ENCODE results near the gene GFOD2. TPM values are rescaled to one million over a fixed set of nuclear protein-coding genes. Genes with fewer than 3 reads are reported as not detected.

The GFOD2 gene
- total RNA-seq (2014; rRNA removed; shearing (Covaris generic)) (13.2 and 16.2 TPM in 2 replicates), total RNA-seq (2022) (18.0 and 18.5 TPM in 2 replicates), Bru-seq, nascent RNA (percentile 57 among the genes with signal in this experiment), BruChase-seq, experiment 1, labeled RNA remaining after a 6-hour chase (percentile 63 among the genes with signal in this experiment), BruChase-seq, experiment 2, labeled RNA remaining after a 2-hour chase (percentile 61 among the genes with signal in this experiment)
- long read RNA-seq, transcript GFOD2-201 (3 exons, 2,126 nt) = major isoform, 9 of 15 reads
- long read RNA-seq, partial matches to known transcripts = 0 of 15 reads
- long read RNA-seq, other reads (novel, unspliced or antisense) = 5 of 15 reads

GRCh38 chr16:67719048-67719777 is at the start of gene GFOD2:
Gene GFOD2 (minus strand): TSS chr16:67719316. CDS start chr16:67685715, 33,601 bp downstream.
- ChIA-PET POLR2A (interaction anchor here (0.6 to 2.1 kb wide), 11 partner anchors 9 to 321 kb away, joined by 3 to 10 read pairs (median 4); partner anchors contain the start of genes ACD, RANBP10 and TSNAXIP1), CTCF (ENCODE audit: unreplicated experiment) (interaction anchor here (0.7 to 1.5 kb wide), 2 partner anchors 198 to 210 kb away, joined by 3 read pairs; no protein-coding TSS in a partner anchor)
- Histone ChIP-seq H2AFZ (ENCODE audit: low read length) (peak within 1 kb of the TSS; percentile 67), H3K9me2 (ENCODE audit: insufficient read depth, low read length) (no peaks in the 10 kb centered on the region), H3K36me3 (ENCODE audit: insufficient read depth, low read length) (peaks cover 24% of the 10 kb centered on the region), H4K20me1 (ENCODE audit: insufficient read depth, low read length) (no peaks in the 10 kb centered on the region), H3K79me2 (ENCODE audit: insufficient read depth, low read depth, low read length) (peaks cover 30% of the 10 kb centered on the region), H3K4me2 (ENCODE audit: low read length) (peak within 1 kb of the TSS; percentile 94), H3K27ac (ENCODE audit: low read depth, low read length, poor library complexity, severe bottlenecking) (peak within 1 kb of the TSS; percentile 63), H3K4me1 (ENCODE audit: insufficient read depth, low read length, poor library complexity, severe bottlenecking) (peaks cover 37% of the 10 kb centered on the region), H3K9me3 (ENCODE audit: low read length) (no peaks in the 10 kb centered on the region), H3K4me3 (ENCODE audit: low read depth, low read length, poor library complexity, severe bottlenecking) (peak within 1 kb of the TSS; percentile 76)
- peak; percentile 95 for DNase-seq (ENCODE audit: low spot score)
- TF ChIP-seq CTCF (conservative IDR thresholded peaks at IDR 0.05; ENCODE audit: low read length) = no peak
- no peak for TF ChIP-seq EZH2phosphoT487 (IDR thresholded peaks at IDR 0.05; ENCODE audit: borderline replicate concordance, low read depth, low read length)
- intact Hi-C loops (cut with micrococcal nuclease; ENCODE audit: unreplicated experiment) = no loop called here
- no TSS peak for BruUV-seq (replicated peaks)

GRCh38 chr16:67767953-67768352 is 48.8 kb upstream of the GFOD2 start:
- H3K9me3 ChIP-seq (ENCODE audit: low read length) = no peaks in the 10 kb centered on the region
- intact Hi-C loops (cut with micrococcal nuclease; ENCODE audit: unreplicated experiment) = no loop called here
- H3K4me1 ChIP-seq (ENCODE audit: insufficient read depth, low read length, poor library complexity, severe bottlenecking) = no peaks in the 10 kb centered on the region
- no peaks in the 10 kb centered on the region for H3K9me2 ChIP-seq (ENCODE audit: insufficient read depth, low read length)
- DNase-seq (ENCODE audit: low spot score) = no peak
- TF ChIP-seq EZH2phosphoT487 (IDR thresholded peaks at IDR 0.05; ENCODE audit: borderline replicate concordance, low read depth, low read length) (no peak), CTCF (conservative IDR thresholded peaks at IDR 0.05; ENCODE audit: low read length) (no peak)
- no peaks in the 10 kb centered on the region for H4K20me1 ChIP-seq (ENCODE audit: insufficient read depth, low read length)
- no peak overlapping the region for H3K4me3 ChIP-seq (ENCODE audit: low read depth, low read length, poor library complexity, severe bottlenecking)
- ChIA-PET POLR2A (interaction anchor here (0.6 to 0.7 kb wide), 2 partner anchors 11 to 18 kb away, joined by 3 read pairs; no protein-coding TSS in a partner anchor), CTCF (ENCODE audit: unreplicated experiment) (interaction anchor here (0.6 to 0.8 kb wide), 2 partner anchors 13 to 29 kb away, joined by 3 to 5 read pairs; no protein-coding TSS in a partner anchor)
- no TSS peak for BruUV-seq (replicated peaks)
- no peak overlapping the region for H2AFZ ChIP-seq (ENCODE audit: low read length)
- H3K4me2 ChIP-seq (ENCODE audit: low read length) = no peak overlapping the region
- no peaks in the 10 kb centered on the region for H3K79me2 ChIP-seq (ENCODE audit: insufficient read depth, low read depth, low read length)
- peaks cover 41% of the 10 kb centered on the region for H3K36me3 ChIP-seq (ENCODE audit: insufficient read depth, low read length)
- H3K27ac ChIP-seq (ENCODE audit: low read depth, low read length, poor library complexity, severe bottlenecking) = no peak overlapping the region

All from OCI-LY7 (cell line).